HG03439 (cell line): Measurements from ENCODE around the gene RSF1.

ENCODE experiments used
- ATAC-seq: cut with Tn5 transposase; IDR thresholded peaks from one replicate; pipeline ENCODE4 v1.9.1; 2021; ENCODE audit warnings: mild to moderate bottlenecking, moderate library complexity; ENCODE audit not compliant: unreplicated experiment

Gene RSF1

GRCh38 chr11:77630157-77630710, 190.3 kb downstream of the RSF1 start:
- no peak for ATAC-seq

- ATAC-seq: no peak
Measured at GRCh38 chr11:77619576-77620198, 200.8 kb downstream of the RSF1 start.

DNA sequence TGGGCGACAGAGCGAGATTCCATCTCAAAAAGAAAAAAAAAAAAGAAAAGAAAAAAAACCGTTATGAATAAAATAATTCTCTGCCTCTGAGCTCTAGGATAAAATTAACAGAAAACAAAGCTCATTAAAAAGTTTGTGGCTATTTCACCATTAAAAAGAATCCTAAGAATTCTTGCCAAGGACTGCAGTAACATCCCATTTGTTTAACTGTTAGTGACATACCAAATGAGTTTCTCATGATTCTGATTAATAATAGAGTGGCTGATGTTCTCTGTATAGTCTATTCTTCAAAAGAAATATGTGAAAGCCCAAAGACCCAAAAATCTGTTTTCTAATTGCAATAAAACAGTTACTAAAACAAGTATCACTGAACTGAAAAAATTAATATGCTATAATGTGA, 202.6 kb downstream of the RSF1 start:
- no peak for ATAC-seq

- no peak for ATAC-seq
Measured at GRCh38 chr11:77611921-77612320, 208.6 kb downstream of the RSF1 start.
